Measurements from ENCODE around the gene HDAC4. TPM values are rescaled to one million over a fixed set of nuclear protein-coding genes. Genes with fewer than 3 reads are reported as not detected.
"Not testable (repeated sequence)": the region's sequence is repeated elsewhere in the genome, so short reads cannot be mapped to it uniquely, and the experiment has no call there.

The HDAC4 gene
- total RNA-seq, 1 donor from 2014 or later: 76.6 TPM

- H3K4me1 ChIP-seq: peaks cover 5% of the 10 kb centered on the region
- intact Hi-C loops (cut with DNase I): no loop called here
- no peak for DNase-seq (ENCODE audit: extremely low spot score in 2 of 2)
- TF ChIP-seq POLR2AphosphoS5 (IDR thresholded peaks at IDR 0.05; ENCODE audit: insufficient read depth in 1 of 2, low read depth in 1 of 2): no peak
- TF ChIP-seq, protein P1, sequence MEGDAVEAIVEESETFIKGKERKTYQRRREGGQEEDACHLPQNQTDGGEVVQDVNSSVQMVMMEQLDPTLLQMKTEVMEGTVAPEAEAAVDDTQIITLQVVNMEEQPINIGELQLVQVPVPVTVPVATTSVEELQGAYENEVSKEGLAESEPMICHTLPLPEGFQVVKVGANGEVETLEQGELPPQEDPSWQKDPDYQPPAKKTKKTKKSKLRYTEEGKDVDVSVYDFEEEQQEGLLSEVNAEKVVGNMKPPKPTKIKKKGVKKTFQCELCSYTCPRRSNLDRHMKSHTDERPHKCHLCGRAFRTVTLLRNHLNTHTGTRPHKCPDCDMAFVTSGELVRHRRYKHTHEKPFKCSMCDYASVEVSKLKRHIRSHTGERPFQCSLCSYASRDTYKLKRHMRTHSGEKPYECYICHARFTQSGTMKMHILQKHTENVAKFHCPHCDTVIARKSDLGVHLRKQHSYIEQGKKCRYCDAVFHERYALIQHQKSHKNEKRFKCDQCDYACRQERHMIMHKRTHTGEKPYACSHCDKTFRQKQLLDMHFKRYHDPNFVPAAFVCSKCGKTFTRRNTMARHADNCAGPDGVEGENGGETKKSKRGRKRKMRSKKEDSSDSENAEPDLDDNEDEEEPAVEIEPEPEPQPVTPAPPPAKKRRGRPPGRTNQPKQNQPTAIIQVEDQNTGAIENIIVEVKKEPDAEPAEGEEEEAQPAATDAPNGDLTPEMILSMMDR (IDR thresholded peaks at IDR 0.05): no peak
- TF ChIP-seq POLR2A (IDR thresholded peaks at IDR 0.05): no peak
- no peak overlapping the region for H3K4me3 ChIP-seq
- no peak overlapping the region for H3K27ac ChIP-seq
- H3K9me3 ChIP-seq: no peaks in the 10 kb centered on the region
- no peaks in the 10 kb centered on the region for H3K36me3 ChIP-seq
- H3K27me3 ChIP-seq: no peaks in the 10 kb centered on the region
Measured at GRCh38 chr2:239039479-239039861, 361.4 kb downstream of the HDAC4 start.

GRCh38 chr2:239038773-239039478 is 361.9 kb downstream of the HDAC4 start:
- TF ChIP-seq, protein P1 (IDR thresholded peaks at IDR 0.05): no peak
- no peak for TF ChIP-seq POLR2A (IDR thresholded peaks at IDR 0.05)
- no peak for TF ChIP-seq POLR2AphosphoS5 (IDR thresholded peaks at IDR 0.05; ENCODE audit: insufficient read depth in 1 of 2, low read depth in 1 of 2)
- intact Hi-C loops (cut with DNase I): no loop called here
- peaks cover 5% of the 10 kb centered on the region for H3K4me1 ChIP-seq
- no peak overlapping the region for H3K4me3 ChIP-seq
- H3K27ac ChIP-seq: no peak overlapping the region
- H3K9me3 ChIP-seq: no peaks in the 10 kb centered on the region
- no peaks in the 10 kb centered on the region for H3K36me3 ChIP-seq
- H3K27me3 ChIP-seq: no peaks in the 10 kb centered on the region
- DNase-seq (ENCODE audit: extremely low spot score in 2 of 2): no peak

DNA sequence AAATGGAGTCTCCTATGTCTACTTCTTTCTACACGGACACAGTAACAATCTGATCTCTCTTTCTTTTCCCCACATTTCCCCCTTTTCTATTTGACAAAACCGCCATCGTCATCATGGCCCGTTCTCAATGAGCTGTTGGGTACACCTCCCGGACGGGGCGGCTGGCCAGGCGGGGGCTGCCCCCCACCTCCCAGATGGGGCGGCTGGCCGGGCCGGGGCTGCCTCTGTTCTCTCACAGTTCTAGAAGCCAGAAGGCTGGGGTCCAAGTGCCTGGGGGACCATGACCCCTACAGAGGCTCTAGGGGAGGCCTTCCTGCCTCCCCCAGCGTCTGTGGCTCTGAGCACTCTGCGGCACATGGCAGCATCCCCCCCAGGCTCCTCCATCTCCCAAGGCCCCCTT is 362.5 kb downstream of the HDAC4 start:
- DNase-seq (ENCODE audit: extremely low spot score in 2 of 2); H3K27ac ChIP-seq; H3K9me3 ChIP-seq; intact Hi-C loops (cut with DNase I); H3K27me3 ChIP-seq; H3K4me3 ChIP-seq; H3K4me1 ChIP-seq; H3K36me3 ChIP-seq: not testable (repeated sequence)

DNA sequence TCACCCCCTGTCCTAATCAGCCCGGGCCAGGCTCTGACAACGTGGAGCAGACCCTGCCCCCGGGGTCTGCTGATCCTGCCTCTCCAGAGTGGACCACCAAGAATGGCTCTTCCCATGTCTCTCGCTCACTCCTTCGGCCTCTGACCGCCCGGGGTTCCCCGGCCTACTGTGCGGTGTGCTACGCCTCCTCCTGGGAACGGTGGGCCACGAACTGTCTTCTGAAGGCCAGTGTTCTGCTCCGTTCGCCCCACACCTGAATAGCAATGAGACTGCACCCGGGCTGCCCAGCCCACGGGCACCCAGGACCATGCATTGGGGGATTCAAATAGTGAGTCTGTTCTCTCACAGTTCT is 363.3 kb downstream of the HDAC4 start:
- no peak for TF ChIP-seq POLR2A (IDR thresholded peaks at IDR 0.05)
- TF ChIP-seq, protein P1 (IDR thresholded peaks at IDR 0.05): no peak
- TF ChIP-seq POLR2AphosphoS5 (IDR thresholded peaks at IDR 0.05; ENCODE audit: insufficient read depth in 1 of 2, low read depth in 1 of 2): no peak
- intact Hi-C loops (cut with DNase I): no loop called here
- H3K27ac ChIP-seq: no peak overlapping the region
- H3K9me3 ChIP-seq: no peaks in the 10 kb centered on the region
- DNase-seq (ENCODE audit: extremely low spot score in 2 of 2): no peak
- no peak overlapping the region for H3K4me3 ChIP-seq
- peaks cover 5% of the 10 kb centered on the region for H3K4me1 ChIP-seq
- no peaks in the 10 kb centered on the region for H3K27me3 ChIP-seq
- no peaks in the 10 kb centered on the region for H3K36me3 ChIP-seq

DNA sequence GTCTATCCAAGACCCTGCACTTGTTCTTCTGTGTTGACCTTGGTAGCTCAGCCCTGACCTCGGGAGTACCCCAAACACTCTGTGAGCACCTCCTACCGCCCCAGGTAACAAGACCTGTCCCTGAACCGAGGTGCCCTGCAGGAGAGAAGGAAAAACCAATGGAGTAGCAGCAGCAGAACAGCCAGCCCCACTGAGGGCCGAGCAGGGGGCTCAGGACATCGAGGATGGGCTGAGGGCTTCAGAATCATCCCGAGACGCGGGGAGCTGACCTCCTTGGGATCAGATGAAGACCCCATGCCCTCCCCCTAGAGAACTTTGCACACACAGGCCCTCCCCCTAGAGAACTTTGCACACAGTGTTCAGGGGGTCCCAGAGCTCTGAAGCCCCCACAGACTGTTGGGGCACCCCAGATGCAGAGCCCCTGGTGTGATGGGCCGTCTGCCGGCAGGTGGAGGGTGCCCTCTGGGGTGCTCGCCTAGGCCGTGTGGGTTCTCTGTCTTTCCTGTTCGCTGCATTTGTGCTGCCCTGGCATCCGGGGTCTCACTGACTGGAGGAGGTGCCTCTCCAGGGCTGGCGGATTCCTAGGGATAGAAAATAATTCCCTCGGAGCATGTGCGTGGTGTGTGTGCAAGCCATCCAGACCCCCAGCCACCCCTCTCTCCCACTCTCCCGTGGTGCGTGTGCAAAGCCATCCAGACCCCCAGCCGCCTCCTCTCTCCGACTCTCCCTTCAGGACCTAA is 363.8 kb downstream of the HDAC4 start:
- DNase-seq (ENCODE audit: extremely low spot score in 2 of 2): no peak
- no peaks in the 10 kb centered on the region for H3K36me3 ChIP-seq

More for the DNA sequence above, 363.8 kb downstream of the HDAC4 start:
- intact Hi-C loops (cut with DNase I): no loop called here
- TF ChIP-seq POLR2AphosphoS5 (IDR thresholded peaks at IDR 0.05; ENCODE audit: insufficient read depth in 1 of 2, low read depth in 1 of 2) (no peak), POLR2A (IDR thresholded peaks at IDR 0.05) (no peak)
- TF ChIP-seq, protein P1 (IDR thresholded peaks at IDR 0.05): no peak
- Histone ChIP-seq H3K9me3 (no peaks in the 10 kb centered on the region), H3K27ac (no peak overlapping the region), H3K27me3 (no peaks in the 10 kb centered on the region), H3K4me3 (no peak overlapping the region), H3K4me1 (peaks cover 5% of the 10 kb centered on the region)
